IPS-20b (cell line): ENCODE results near the gene CLASP2.

ENCODE experiments used
- H3K27ac ChIP-seq: one replicate; pipeline ENCODE4 v1.5.1; 2013; ENCODE audit warnings: low read length
- H3K27me3 ChIP-seq: 2 replicates; pipeline ENCODE4 v1.6.1; 2013; ENCODE audit warnings: mild to moderate bottlenecking, low read length, inconsistent platforms; ENCODE audit not compliant: insufficient read depth
- H3K36me3 ChIP-seq: 2 replicates; pipeline ENCODE4 v1.6.1; 2013; ENCODE audit warnings: low read depth, mild to moderate bottlenecking, inconsistent platforms, low read length, moderate library complexity; ENCODE audit not compliant: insufficient read depth
- H3K4me1 ChIP-seq: 2 replicates; pipeline ENCODE4 v1.6.1; 2013; ENCODE audit warnings: mild to moderate bottlenecking, control low read depth, inconsistent platforms, low read length, moderate library complexity; ENCODE audit not compliant: insufficient read depth
- H3K4me3 ChIP-seq: 2 replicates; pipeline ENCODE4 v1.5.1; 2013; ENCODE audit warnings: mild to moderate bottlenecking, low read length, inconsistent platforms
- H3K9ac ChIP-seq: 2 replicates; pipeline ENCODE4 v1.6.1; 2013; ENCODE audit warnings: low read depth, mild to moderate bottlenecking, inconsistent platforms, low read length, moderate library complexity
- H3K9me3 ChIP-seq: 2 replicates; pipeline ENCODE4 v1.6.1; 2013; ENCODE audit warnings: mild to moderate bottlenecking, low read depth, low read length, inconsistent platforms; ENCODE audit not compliant: insufficient read depth

The CLASP2 gene

DNA sequence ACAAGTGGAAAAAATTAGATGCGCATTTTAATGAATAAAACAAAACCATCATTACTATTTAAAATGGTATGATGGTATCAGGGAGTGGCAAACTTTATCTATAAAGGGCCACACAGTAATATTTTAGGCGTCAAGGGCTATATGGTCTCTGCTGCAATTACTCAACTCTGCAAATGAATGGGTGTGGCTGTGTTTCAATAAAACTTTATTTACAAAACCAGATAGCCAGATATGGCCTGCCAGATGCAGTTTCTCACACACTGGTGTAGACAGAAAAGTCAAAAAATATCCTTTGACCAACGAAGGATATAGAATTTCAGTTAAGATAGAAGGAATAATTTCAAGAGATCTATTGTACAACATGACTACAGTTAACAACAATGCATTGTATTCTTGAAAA is 83.8 kb downstream of the CLASP2 start:
- Histone ChIP-seq H3K36me3 (peaks cover 29% of the 10 kb centered on the region; the same call in 1 of the 2 replicates), H3K9ac (no peak overlapping the region), H3K4me3 (no peak overlapping the region), H3K27me3 (no peaks in the 10 kb centered on the region), H3K27ac (no peak overlapping the region), H3K9me3 (no peaks in the 10 kb centered on the region), H3K4me1 (peaks cover 4% of the 10 kb centered on the region; the same call in 1 of the 2 replicates)

DNA sequence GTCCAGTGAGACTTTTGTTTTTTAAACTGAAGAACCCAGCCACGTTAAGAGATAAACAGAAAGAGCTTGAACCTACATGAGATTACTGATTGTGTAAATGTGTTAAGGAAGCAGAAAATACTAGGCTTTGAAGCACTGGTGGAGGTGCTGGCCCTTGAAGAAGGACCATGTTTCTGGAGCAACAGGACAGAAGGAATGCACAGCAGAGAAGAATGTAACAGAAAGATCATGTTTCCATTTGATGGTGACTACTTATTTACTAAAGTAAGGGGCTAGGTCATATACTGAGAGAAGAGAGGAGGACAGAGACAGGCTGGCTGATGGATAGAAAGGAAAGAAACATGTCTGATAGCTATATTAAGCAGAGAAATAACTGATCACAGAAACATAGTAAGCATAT is 88.8 kb downstream of the CLASP2 start:
- H3K4me3 ChIP-seq, result no peak overlapping the region
- no peak overlapping the region for H3K27ac ChIP-seq
- no peaks in the 10 kb centered on the region for H3K9me3 ChIP-seq
- peaks cover 32% of the 10 kb centered on the region; the same call in 1 of the 2 replicates for H3K36me3 ChIP-seq
- no peaks in the 10 kb centered on the region; the same call in 1 of the 2 replicates for H3K4me1 ChIP-seq
- H3K9ac ChIP-seq, result no peak overlapping the region
- H3K27me3 ChIP-seq, result no peaks in the 10 kb centered on the region

DNA sequence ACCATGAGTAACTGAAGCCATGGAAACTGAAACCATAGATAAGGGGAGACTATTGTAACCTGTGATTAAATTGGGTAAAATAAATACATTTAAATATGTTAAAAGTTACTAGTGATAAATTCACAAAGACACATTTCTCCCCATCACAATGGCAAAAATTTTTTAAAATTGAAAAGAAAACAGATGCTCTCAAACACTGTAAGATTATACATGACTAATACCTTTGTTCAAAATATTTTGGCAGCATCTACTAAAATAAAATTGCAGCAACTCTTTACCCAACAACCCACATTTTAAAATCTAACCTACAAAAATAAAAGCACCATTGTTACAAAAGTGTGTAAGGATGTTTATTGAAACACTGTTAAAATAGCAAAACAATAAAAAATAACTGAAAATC is 93.3 kb downstream of the CLASP2 start:
- H3K27me3 ChIP-seq, result no peaks in the 10 kb centered on the region
- peaks cover 30% of the 10 kb centered on the region for H3K36me3 ChIP-seq

DNA sequence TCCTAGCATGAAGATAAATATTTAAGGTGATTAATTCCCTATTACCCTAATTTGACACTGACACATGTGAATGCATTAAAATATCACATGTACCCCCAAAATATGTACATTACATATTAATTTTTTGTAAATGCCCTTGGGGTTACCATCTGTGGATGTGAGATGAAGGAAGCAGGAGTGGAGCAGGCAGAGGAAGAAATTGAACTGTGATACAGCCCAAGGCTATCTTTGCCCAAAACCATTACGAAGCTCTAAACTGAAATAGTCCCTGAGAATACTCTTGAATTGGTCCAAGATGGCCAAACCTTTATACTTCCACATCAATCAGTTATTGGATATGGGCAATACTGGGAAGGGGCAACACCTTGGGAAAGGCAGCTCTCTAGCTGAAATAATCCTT is 105.0 kb downstream of the CLASP2 start:
- Histone ChIP-seq H3K4me1 (peaks cover 13% of the 10 kb centered on the region), H3K27ac (no peak overlapping the region), H3K4me3 (no peak overlapping the region), H3K9me3 (no peaks in the 10 kb centered on the region), H3K27me3 (no peaks in the 10 kb centered on the region), H3K9ac (no peak overlapping the region), H3K36me3 (peaks cover 8% of the 10 kb centered on the region; the same call in 1 of the 2 replicates)

More for the DNA sequence above, 93.3 kb downstream of the CLASP2 start:
- no peak overlapping the region for H3K4me3 ChIP-seq
- no peak overlapping the region for H3K9ac ChIP-seq
- no peak overlapping the region for H3K27ac ChIP-seq
- no peaks in the 10 kb centered on the region for H3K9me3 ChIP-seq
- no peaks in the 10 kb centered on the region; the same call in 1 of the 2 replicates for H3K4me1 ChIP-seq

DNA sequence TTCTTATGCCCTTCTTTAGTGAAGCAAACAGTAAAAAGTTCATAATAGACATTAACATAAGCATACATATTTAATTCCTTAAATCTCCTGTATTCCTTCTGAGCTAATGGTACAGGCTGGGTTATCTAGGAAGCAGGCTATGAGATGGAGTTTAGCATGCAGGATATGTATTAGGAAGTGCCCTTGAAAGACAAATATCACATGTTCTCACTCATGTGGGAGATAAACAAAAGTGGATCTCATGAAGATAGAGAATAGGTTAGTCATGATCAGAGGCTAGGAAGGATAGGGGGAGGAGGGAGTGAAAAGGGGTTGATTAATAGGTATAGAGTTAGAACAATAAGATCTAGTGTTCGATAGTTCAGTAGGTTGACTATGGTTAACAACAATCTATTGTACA is 105.4 kb downstream of the CLASP2 start:
- no peak overlapping the region for H3K27ac ChIP-seq

DNA sequence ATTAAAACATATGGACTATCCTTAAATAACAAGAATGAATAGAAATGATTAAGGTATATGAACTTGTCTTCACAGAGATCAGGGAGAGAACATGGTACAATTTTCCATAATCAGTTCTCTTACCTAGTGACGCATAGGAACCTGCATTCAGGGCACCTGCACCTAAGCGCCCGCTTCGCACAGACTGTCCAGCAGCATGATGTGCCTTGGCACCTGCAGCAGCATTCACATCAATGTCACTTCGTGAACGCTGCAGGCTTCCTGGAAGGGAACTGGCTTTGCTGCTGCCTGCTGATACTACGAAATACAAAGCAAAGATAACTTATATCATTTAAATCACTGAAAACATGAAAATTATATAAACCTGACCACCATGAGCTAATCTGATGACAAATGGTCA is 115.2 kb downstream of the CLASP2 start:
- Histone ChIP-seq H3K9ac (no peak overlapping the region), H3K4me3 (no peak overlapping the region), H3K4me1 (no peaks in the 10 kb centered on the region), H3K27ac (no peak overlapping the region), H3K9me3 (no peaks in the 10 kb centered on the region), H3K36me3 (peaks cover 66% of the 10 kb centered on the region), H3K27me3 (no peaks in the 10 kb centered on the region)

More for the DNA sequence above, 105.4 kb downstream of the CLASP2 start:
- H3K9ac ChIP-seq, result no peak overlapping the region
- peaks cover 8% of the 10 kb centered on the region; the same call in 1 of the 2 replicates for H3K36me3 ChIP-seq
- peaks cover 13% of the 10 kb centered on the region for H3K4me1 ChIP-seq
- no peak overlapping the region for H3K4me3 ChIP-seq
- no peaks in the 10 kb centered on the region for H3K27me3 ChIP-seq
- no peaks in the 10 kb centered on the region for H3K9me3 ChIP-seq

DNA sequence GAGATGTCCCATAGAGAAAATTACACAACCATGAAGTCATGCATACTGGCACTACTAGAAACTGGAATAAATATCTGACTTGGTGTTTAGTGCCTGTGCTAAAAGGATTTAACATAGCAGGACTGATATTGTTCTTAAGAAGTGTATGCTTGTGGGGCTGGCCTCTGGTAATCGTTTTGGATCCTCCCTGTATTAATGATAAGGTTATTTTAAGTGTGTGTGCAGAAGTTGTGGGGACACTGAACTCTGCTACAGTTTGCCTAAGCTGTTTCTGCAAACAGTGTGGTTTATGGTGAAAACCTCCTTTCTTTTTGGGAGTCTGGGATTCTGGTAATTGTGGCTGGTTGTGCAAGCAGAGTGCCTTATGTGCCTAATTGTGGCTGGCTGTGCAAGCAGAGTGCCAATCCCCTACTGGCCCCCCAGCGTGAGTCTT is 120.8 kb downstream of the CLASP2 start:
- no peaks in the 10 kb centered on the region for H3K27me3 ChIP-seq
- H3K4me1 ChIP-seq, result no peaks in the 10 kb centered on the region
- H3K4me3 ChIP-seq, result no peak overlapping the region
- peaks cover 20% of the 10 kb centered on the region for H3K36me3 ChIP-seq
- H3K27ac ChIP-seq, result no peak overlapping the region
- no peak overlapping the region for H3K9ac ChIP-seq
- no peaks in the 10 kb centered on the region for H3K9me3 ChIP-seq

DNA sequence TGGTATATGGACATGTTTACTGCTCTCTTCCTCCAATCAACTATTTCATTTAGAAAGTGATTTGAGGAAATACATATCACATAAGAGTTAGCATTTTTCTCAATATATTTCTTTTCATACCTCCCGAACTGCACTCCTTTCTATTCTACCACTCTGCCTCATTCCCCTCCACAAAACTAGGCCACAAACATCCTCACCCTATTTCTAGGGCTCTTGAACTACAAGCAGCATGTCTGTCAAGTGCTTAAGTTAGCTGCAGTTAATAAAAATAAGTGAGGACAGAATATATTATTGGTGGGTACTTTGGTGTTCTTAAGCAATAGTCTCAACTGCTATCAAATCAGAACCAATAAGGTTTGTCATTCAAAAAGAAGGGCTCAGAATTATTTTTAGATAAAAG is 125.1 kb downstream of the CLASP2 start:
- Histone ChIP-seq H3K9ac (no peak overlapping the region), H3K4me1 (no peaks in the 10 kb centered on the region), H3K27me3 (no peaks in the 10 kb centered on the region), H3K36me3 (peaks cover 40% of the 10 kb centered on the region), H3K4me3 (no peak overlapping the region), H3K27ac (no peak overlapping the region), H3K9me3 (no peaks in the 10 kb centered on the region)

DNA sequence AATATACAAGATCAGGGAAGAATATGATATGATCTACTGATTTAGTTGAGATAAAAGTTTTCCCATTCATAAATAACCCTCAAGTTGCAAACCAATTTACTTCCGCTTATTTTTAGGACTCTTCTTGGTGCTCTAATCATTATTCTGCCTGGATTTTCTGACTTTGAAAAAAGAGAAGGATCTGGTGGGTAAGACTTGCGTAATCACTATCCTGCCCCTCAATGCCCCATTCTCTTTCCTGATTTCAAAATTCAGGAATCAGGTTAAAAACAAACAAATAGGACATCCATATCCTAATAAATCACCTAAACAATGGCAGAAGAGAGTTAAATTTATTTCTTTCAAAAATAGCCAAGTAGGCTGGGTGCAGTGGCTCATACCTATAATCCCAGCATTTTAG is 127.5 kb downstream of the CLASP2 start:
- H3K27me3 ChIP-seq, result no peaks in the 10 kb centered on the region
- H3K4me3 ChIP-seq, result no peak overlapping the region
- no peaks in the 10 kb centered on the region for H3K9me3 ChIP-seq
- no peaks in the 10 kb centered on the region for H3K4me1 ChIP-seq
- no peak overlapping the region for H3K27ac ChIP-seq
- no peak overlapping the region for H3K9ac ChIP-seq
- H3K36me3 ChIP-seq, result peaks cover 53% of the 10 kb centered on the region

DNA sequence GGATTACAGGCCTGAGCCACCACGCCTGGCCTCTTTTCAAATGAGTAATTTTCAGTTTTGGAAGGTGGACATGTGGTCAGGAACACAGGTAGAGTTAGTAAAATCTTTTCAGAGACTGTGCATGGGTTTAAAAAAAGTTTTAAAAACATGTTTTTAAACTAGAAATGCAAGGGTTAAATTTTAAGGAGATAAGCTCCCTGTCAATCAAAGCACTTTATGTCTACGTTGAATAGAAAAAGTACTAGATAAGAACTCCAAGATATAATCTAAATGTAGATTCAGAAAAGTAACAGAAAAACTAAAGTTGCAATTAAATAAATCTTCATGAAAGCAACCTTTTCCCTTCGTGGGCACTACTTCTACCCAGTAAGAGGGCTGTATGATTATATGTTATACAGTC is 131.7 kb downstream of the CLASP2 start:
- Histone ChIP-seq H3K9me3 (no peaks in the 10 kb centered on the region), H3K9ac (no peak overlapping the region), H3K27me3 (no peaks in the 10 kb centered on the region), H3K4me3 (no peak overlapping the region), H3K36me3 (peaks cover 52% of the 10 kb centered on the region), H3K27ac (no peak overlapping the region), H3K4me1 (peaks cover 13% of the 10 kb centered on the region)

DNA sequence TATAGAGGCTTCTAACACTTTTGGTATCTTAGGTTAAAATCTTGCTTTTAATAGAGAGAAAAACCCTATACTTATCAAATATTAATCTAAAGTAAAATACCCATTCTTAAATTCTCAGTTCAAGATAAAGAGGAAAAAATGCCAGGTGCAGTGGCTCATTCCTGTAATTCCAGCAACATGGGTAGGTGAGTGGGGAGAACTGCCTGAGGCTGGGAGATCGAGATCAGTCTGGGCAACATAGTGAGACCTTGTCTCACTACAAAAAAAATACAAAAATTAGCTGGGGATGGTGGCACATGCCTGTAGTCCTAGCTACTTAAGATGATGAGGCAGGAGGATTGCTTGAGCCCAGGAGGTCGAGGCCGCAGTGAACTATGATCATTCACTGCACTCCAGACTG is 135.8 kb downstream of the CLASP2 start:
- Histone ChIP-seq H3K4me1 (peaks cover 43% of the 10 kb centered on the region), H3K27me3 (no peaks in the 10 kb centered on the region), H3K36me3 (peaks cover 15% of the 10 kb centered on the region; the same call in 1 of the 2 replicates), H3K4me3 (no peak overlapping the region), H3K27ac (no peak overlapping the region), H3K9me3 (no peaks in the 10 kb centered on the region), H3K9ac (no peak overlapping the region)

DNA sequence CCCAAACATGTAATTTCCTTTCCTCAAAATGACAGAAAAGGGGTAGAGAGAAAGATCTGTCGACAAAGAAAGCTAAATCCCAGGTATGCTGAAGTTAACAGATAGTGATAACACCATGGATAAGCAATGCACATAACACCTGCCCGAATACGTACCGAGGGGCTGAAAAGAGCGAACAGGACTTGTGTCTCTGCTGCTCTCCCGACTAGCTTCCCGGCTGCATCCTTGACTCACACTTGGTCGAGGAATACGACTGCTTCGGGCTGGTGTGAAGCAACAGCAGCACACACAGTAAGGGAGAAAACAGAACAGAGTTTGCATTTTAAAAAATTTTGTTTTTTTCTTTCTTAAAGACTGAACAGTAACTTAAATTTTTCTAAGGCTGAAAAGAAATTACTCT is 136.4 kb downstream of the CLASP2 start:
- H3K9me3 ChIP-seq, result no peaks in the 10 kb centered on the region
- H3K4me1 ChIP-seq, result peaks cover 46% of the 10 kb centered on the region
- H3K36me3 ChIP-seq, result peaks cover 12% of the 10 kb centered on the region; the same call in 1 of the 2 replicates
- no peak overlapping the region for H3K27ac ChIP-seq
- H3K9ac ChIP-seq, result no peak overlapping the region
- no peaks in the 10 kb centered on the region for H3K27me3 ChIP-seq
- no peak overlapping the region for H3K4me3 ChIP-seq
